GM12878 (cell line): ENCODE data around the gene EPHB2.

Experiments
- BCLAF1 ChIP-seq: fragments of 450-650 bp; IDR thresholded peaks from 2 replicates; pipeline ENCODE4 v1.6.1; 2017; ENCODE audit warnings: antibody characterized with exemption, mild to moderate bottlenecking, moderate library complexity
- BRCA1 ChIP-seq: IDR thresholded peaks from 2 replicates; pipeline ENCODE4 v1.6.1; 2011; ENCODE audit warnings: low read depth, low read length, improper control_type of control experiment
- CEBPB ChIP-seq, 2 experiments: fragments of 150-350 bp in 1 of 2; IDR thresholded peaks; 2 replicates each; pipeline ENCODE4 v1.6.1; 2012 to 2014; ENCODE audit warnings: low read depth in 2 of 2, low read length in 2 of 2, borderline replicate concordance in 1 of 2, inconsistent platforms in 1 of 2
- CREB1 ChIP-seq: IDR thresholded peaks from 2 replicates; pipeline ENCODE4 v1.6.1; 2012; ENCODE audit warnings: low read depth, mild to moderate bottlenecking, inconsistent platforms
- CTCF ChIP-seq, 3 experiments: IDR thresholded peaks in 2 of 3; conservative IDR thresholded peaks in 1 of 3; 2 replicates each; pipeline ENCODE4 v1.5.1; 2011; ENCODE audit warnings: low read depth in 3 of 3, low read length in 3 of 3, mild to moderate bottlenecking in 3 of 3, control low read depth in 2 of 3, moderate library complexity in 2 of 3, inconsistent platforms in 1 of 3, mixed read lengths in 1 of 3; ENCODE audit not compliant: control insufficient read depth in 2 of 3, insufficient read depth in 1 of 3; ENCODE audit errors: extremely low read depth in 1 of 3
- ESRRA ChIP-seq: IDR thresholded peaks from 2 replicates; pipeline ENCODE4 v1.6.1; 2012; ENCODE audit warnings: mild to moderate bottlenecking, low read length, improper control_type of control experiment
- EZH2 ChIP-seq: IDR thresholded peaks from 2 replicates; pipeline ENCODE4 v1.6.1; 2012; ENCODE audit warnings: low read depth, mild to moderate bottlenecking, control low read depth, inconsistent platforms, low read length, borderline replicate concordance; ENCODE audit not compliant: control insufficient read depth
- GABPA ChIP-seq: IDR thresholded peaks from 2 replicates; pipeline ENCODE4 v1.6.1; 2014; ENCODE audit warnings: antibody characterized with exemption, low read depth, mild to moderate bottlenecking, inconsistent platforms
- MAX ChIP-seq: IDR thresholded peaks from 2 replicates; pipeline ENCODE4 v1.6.1; 2012; ENCODE audit warnings: low read depth, low read length, improper control_type of control experiment
- POLR2AphosphoS2 ChIP-seq: IDR thresholded peaks from 2 replicates; pipeline ENCODE4 v1.6.1; 2011; ENCODE audit warnings: low read depth, mild to moderate bottlenecking, low read length, improper control_type of control experiment, moderate library complexity
- RAD21 ChIP-seq: IDR thresholded peaks from 2 replicates; pipeline ENCODE4 v1.6.1; 2011; ENCODE audit warnings: mild to moderate bottlenecking, low read depth, low read length, moderate library complexity; ENCODE audit not compliant: insufficient read depth
- SRF ChIP-seq, 2 experiments: IDR thresholded peaks; 2 replicates each; pipeline ENCODE4 v1.6.1; 2011; ENCODE audit warnings: low read depth in 2 of 2, low read length in 2 of 2, mild to moderate bottlenecking in 1 of 2, moderate library complexity in 1 of 2
- SUZ12 ChIP-seq: fragments of 200-600 bp; sonication (generic); IDR thresholded peaks from one replicate; pipeline ENCODE4 v1.6.1; 2018; ENCODE audit warnings: antibody characterized with exemption, mild to moderate bottlenecking; ENCODE audit not compliant: unreplicated experiment
- TF ChIP-seq, protein P1 (sequence below): fragments of 450-650 bp; IDR thresholded peaks from 2 replicates; pipeline ENCODE4 v1.6.1; 2017; ENCODE audit warnings: mild to moderate bottlenecking, low read depth, inconsistent platforms; ENCODE audit not compliant: poor library complexity, severe bottlenecking

GRCh38 chr1:22886211-22886610 is 175.6 kb downstream of the EPHB2 start:
- no peak for TF ChIP-seq CREB1
- TF ChIP-seq POLR2AphosphoS2: no peak
- TF ChIP-seq BRCA1: no peak
- TF ChIP-seq BCLAF1: no peak
- no peak for TF ChIP-seq CTCF (IDR thresholded peaks at IDR 0.05 in 2 of 3, conservative IDR thresholded peaks at IDR 0.05 in 1 of 3; ENCODE audit: control insufficient read depth in 2 of 3, extremely low read depth in 1 of 3, insufficient read depth in 1 of 3, low read depth in 3 of 3, low read length in 3 of 3)
- no peak for TF ChIP-seq GABPA
- no peak for TF ChIP-seq RAD21
- TF ChIP-seq SRF (IDR thresholded peaks at IDR 0.05; ENCODE audit: low read depth in 2 of 2, low read length in 2 of 2): no peak
- TF ChIP-seq EZH2: no peak
- TF ChIP-seq ESRRA: no peak
- no peak for TF ChIP-seq CEBPB (IDR thresholded peaks at IDR 0.05; ENCODE audit: borderline replicate concordance in 1 of 2, low read depth in 2 of 2, low read length in 2 of 2)
- TF ChIP-seq MAX: no peak
- TF ChIP-seq, protein P1, sequence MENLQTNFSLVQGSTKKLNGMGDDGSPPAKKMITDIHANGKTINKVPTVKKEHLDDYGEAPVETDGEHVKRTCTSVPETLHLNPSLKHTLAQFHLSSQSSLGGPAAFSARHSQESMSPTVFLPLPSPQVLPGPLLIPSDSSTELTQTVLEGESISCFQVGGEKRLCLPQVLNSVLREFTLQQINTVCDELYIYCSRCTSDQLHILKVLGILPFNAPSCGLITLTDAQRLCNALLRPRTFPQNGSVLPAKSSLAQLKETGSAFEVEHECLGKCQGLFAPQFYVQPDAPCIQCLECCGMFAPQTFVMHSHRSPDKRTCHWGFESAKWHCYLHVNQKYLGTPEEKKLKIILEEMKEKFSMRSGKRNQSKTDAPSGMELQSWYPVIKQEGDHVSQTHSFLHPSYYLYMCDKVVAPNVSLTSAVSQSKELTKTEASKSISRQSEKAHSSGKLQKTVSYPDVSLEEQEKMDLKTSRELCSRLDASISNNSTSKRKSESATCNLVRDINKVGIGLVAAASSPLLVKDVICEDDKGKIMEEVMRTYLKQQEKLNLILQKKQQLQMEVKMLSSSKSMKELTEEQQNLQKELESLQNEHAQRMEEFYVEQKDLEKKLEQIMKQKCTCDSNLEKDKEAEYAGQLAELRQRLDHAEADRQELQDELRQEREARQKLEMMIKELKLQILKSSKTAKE: no peak
- no peak for TF ChIP-seq SUZ12
